Hepatic stellate cell (primary cell): Measurements from ENCODE around the gene APOL4.
"Not testable (repeated sequence)": the region's sequence is repeated elsewhere in the genome, so short reads cannot be mapped to it uniquely, and the experiment has no call there.

Experiments
- DNase-seq: peaks from one replicate; pipeline ENCODE4 v3.0.0; 2011; ENCODE audit warnings: low spot score

APOL4 gene

DNA sequence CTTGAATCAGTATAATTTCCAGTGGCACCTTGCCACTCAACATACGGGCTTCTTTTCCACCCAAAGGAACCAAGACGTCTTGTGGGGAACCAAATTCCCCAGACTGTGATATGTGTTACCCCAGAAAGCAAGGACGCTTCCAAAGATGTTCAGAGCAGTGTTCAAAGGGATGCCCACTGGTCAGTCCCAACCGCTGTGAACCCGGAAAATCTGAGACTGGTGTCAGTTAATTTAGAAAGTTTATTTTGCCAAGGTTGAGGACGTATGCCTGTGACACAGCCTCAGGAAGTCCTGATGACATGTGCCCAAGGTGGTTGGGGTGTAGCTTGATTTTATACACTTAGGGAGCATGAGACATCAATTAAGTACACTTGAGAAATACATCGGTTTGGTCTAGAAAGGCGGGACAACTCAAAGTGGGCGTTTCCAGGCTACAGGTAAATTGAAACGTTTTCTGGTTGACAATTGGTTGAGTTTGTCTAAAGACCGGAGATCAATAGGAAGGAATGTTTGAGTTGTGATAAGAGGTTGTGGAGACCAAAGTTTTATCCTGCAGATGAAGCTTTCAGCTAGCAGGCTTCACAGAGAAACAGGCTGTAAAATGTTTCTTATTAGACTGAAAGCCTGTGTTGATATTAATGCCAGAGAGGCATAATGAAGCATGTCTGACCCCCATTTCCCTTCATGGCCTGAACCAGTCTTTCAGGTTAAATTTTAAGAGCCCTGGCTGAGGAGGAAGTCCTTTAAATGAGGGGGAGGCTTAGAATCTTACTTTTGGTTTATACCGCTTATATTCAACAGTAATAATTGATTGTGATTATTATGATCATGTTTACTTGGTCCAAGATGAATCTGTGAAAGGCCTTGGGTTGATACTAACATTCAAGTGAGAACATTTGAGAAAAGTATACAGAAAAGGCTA is 47.8 kb downstream of the APOL4 start:
- DNase-seq, result no peak

DNA sequence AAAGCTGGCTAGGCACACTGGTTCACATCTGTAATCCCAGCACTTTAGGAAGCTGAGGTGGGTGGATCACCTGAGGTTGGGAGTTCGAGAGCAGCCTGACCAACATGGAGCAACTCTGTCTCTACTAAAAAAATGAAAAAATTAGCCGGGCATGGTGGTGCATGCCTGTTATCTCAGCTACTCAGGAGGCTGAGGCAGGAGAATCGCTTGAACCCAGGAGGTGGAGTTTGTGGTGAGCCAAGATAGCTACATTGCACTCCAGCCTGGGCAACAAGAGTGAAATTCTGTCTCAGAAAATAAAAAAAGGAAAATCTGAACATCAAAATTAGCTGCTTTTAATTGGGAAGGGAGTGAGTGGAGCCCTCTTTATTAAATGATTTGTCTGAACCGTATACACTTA is 48.8 kb downstream of the APOL4 start:
- not testable (repeated sequence) for DNase-seq

DNA sequence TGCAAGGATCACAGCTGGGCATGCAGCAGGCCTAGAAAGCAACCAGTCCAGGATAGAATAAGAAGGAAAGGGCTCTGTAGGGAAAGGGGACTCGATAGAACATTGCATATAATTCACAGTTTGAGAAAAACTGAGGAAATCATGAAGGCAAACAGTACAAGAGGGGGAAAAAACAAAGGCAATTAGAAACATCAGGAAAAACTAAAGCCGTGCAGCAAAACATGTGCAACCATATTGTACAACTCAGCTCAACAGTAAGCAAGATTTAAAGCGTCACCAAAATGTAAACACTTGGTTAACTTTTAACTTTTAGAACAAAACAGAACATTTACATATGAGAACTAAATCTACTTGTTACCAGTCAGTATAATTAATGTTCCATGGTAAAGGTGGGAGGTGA is 49.5 kb downstream of the APOL4 start:
- no peak for DNase-seq

DNA sequence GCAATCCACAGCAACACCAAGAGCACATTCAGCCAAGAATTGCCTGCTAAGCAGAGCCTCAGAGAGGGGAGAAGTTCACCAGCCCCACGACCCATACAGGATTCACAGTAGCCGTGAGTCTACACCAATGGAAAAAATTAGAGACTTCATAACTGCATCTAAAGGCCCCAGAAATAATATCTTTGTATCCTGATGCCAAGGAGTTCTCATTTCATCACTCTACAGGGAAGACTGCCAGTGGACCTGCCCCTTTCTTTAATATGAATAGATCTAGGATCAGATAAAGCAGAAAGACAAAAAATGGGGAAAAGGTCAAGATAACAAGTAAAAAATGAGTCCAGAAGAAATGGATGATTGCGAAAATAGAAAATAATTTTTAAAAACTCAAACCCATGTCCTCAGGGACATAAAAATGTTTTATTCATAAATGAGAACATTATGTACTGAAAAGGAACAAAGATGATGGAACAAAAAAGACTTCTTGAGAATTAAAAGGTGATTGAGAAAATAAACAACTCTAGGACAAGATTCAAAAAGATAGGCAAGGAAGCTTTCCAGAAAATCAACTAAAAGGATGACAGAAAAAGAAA is 50.5 kb downstream of the APOL4 start:
- no peak for DNase-seq

DNA sequence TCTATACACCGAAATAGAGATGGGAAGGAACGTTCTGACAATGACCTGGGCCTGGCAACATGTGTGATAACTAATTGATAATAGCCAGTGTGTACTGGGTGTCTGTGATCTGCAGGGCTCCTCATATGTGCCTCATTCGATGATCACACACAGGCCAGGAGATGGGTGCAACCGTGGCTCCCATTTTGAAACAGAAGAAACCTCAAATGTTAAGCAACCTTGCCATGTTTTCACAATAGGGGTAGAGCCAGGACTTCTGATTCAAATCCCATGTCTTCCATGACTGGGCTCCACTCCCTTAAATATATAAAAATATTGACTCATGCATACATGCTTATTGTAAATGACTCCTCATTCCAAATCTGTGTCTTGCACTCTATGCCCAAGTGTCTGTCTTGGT is 52.2 kb downstream of the APOL4 start:
- DNase-seq, result peak; percentile 22

DNA sequence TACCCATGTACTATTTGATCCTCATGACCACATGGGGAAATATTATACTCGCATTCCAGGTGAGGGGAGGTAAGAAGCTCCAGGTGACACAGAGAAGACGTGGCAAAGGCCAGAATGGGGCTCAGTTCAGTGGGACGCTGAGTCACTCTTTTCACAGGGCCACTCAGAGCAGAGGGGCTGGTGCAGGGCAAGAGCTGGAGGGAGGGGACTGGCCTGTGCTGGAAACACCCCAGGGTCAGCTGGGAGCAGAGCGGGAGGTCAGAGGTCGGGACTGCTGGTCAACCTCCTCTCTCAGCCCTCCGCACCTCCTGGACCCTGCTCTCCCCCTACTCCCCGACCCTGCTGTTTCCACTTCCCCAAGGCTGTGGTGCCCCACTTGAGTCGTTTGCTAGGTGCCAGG is 53.2 kb downstream of the APOL4 start:
- no peak for DNase-seq

DNA sequence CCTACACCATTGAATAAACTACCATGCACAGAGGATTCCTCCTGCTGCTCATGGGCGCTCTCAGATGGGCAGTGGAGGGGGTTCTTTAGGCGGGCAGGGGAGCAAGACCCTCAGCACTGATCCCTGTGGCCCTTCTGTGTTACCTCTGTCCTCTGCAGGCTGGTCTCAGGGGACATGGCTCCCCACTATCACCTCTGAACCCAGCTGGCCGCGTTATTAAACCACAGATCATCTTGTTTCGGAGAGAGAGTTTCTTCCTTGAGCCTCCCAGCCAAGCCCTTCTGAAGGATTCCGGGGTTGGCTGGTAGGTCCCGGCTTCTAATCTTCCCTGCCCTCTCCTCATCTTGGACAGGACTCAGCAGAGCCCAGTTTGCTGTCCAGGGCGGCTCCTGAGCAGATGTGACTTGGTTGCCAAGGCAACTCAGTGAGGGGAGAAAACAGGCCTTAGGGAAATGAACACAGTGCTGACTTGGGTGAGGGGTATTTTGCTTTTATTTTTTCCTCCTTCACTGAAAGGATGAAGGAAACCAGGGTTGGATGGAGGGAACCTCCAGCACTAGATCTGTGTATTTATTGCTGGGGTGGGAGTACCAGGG is 54.3 kb downstream of the APOL4 start:
- DNase-seq, result no peak

DNA sequence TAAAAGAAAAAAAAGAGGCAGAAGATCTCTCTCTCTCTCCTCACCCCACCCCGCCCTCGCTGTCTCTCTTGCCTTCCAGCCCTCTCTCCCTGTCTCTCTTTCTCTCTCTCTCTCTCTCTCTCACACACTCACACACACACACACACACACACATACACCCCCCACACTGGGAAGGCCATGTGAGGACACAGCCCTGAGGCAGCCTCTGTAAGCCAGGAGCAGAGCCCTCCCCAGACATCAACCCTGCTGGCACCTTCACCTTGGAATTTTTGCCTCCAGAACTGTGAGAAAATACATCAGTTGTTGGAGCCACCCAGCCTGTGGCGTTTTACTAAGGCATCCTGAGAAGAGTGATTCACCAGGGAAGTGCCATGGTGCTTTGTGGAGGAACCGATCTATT is 55.7 kb downstream of the APOL4 start:
- DNase-seq, result no peak

DNA sequence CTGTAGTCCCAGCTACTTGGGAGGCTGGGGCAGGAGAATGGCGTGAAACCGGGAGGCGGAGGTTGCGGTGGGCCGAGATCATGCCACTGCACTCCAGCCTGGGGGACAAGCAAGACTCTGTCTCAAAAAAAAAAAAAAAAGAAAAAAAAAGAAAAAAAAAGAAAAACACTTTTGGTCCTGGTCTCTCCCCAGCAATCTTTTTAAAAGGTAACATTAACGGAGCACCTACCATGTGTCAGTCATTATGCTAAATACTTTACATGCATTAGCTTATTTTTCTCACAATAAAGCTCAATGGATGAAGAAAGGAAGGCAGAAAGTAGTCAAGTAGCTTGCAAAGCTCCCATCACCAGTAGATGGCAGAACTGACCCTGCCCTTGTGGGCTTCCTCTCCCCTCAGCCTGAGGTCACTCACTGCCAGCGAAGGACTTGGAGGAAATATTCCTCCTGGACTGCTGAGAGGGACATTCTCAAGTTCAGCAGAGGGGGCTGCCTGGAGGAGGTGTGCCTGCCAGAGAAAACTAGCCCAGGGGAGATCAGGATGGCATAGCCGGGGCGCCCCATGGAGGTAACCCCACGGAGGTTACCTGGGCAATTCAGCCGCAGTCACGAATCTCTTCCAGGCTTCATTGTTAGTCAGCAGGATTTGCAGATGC is 56.6 kb downstream of the APOL4 start:
- peak; percentile 64 for DNase-seq

DNA sequence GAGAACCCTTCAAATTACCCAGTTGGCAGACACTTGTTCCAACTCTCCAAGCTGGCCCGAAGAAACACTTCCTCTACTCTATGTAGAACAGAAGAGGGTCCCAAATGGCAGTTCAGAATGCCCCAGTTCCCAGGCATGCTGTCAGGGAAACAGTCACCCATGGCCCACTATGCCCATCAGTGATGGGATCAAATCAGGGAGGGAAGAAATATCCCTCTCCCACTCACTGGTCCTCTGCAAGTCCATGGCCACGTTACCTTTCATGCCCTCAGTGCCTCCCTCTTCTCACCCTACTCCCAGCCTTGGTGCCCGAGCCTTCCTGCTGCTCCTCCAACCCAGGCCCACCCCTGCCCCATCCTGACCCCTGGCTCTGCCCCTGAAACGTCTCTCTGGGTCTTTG is 57.7 kb downstream of the APOL4 start:
- DNase-seq, result no peak

DNA sequence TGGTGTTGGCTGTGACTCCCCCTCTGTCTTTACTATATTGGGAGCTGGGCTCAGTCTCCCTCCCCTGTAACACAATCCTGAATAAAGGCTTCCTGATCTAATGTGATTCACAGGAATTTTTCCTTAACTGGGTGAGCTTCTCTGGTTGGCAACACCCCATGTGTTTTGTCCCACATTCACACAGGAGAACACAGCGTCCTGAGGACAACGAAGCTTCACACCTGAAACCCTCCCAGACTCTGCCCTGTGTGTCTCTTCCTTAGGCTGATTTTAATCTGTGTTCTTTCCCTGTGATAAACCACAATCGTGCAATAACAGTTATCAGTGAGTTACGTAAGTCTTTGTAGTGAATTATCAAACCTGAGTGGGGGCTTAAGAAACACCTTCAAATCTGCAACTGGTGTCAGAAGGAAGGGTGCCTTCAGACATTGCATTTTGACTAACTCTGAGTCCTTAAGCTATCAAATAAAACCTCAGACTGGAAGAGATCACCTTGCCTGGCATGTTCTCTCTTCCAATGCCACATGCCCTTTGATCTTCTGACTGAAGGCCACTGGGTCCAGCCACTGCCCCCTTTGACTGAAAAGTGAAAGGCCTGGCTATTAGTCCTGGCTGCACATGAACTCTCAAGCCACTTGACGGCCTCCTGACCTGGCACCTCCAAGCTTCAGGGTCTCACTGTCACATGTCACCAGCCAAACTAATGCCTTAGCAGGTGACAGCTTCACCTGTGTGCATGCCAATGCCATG is 58.4 kb downstream of the APOL4 start:
- DNase-seq, result no peak

DNA sequence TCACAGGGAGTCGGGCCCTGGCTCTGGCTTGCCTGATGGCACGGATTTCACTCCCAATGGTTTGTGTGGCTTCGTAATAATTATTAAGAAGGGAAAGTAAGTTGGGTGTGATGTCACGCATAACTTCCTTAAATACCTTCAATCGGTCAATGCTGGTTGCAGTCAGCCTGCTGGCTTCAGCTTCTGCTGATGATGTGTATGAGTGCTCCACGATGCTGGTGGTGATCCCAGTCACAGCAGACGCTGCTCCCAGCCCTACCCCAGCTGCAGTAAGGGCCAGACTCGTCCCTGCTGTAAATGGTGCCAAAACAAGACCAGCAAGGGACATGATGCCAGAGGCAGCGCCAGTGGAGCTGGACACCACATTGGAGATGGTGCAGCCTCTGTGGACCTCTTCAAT is 60.1 kb downstream of the APOL4 start:
- DNase-seq, result no peak
